Transverse colon (tissue), 4 donors: ENCODE data around the gene TLR6. TPM values are rescaled to one million over a fixed set of nuclear protein-coding genes. Genes with fewer than 3 reads are reported as not detected.

Experiments
- DNase-seq: peaks from one replicate; pipeline ENCODE4 v3.0.0-alpha.2; 2019
- H3K27ac ChIP-seq, 4 donors: fragments of 200-600 bp; sonication (generic); 2 replicates each; pipeline ENCODE4 v1.5.1; 2016 to 2018; ENCODE audit warnings: inconsistent platforms in 4 of 4
- H3K27me3 ChIP-seq: fragments of 200-600 bp; sonication (generic); 2 replicates; pipeline ENCODE4 v1.5.1; 2017; ENCODE audit warnings: inconsistent platforms
- H3K36me3 ChIP-seq, 4 donors: fragments of 200-600 bp; sonication (generic); 2 replicates each; pipeline ENCODE4 v1.5.1; 2017 to 2019; ENCODE audit warnings: inconsistent platforms in 4 of 4
- H3K4me1 ChIP-seq, 4 donors: fragments of 200-600 bp; sonication (generic); 2 replicates each; pipeline ENCODE4 v1.5.1; 2017 to 2020; ENCODE audit warnings: inconsistent platforms in 4 of 4
- H3K4me3 ChIP-seq, 4 donors: fragments of 200-600 bp; sonication (generic); 1 replicate in 1 of 4; 2 replicates in 3 of 4; pipeline versions ENCODE4 v1.5.1 to v1.6.1; 2017 to 2019; ENCODE audit warnings: inconsistent platforms in 4 of 4
- H3K9me3 ChIP-seq, 2 donors: fragments of 200-600 bp; sonication (generic); 2 replicates each; pipeline ENCODE4 v1.5.1; 2017 to 2019; ENCODE audit warnings: inconsistent platforms in 2 of 2
- CTCF ChIP-seq, 5 experiments: fragments of 200-600 bp in 3 of 5; fragments of 450-650 bp in 2 of 5; sonication (generic) in 3 of 5; IDR thresholded peaks; 1 replicate in 2 of 5; 2 replicates in 3 of 5; pipeline ENCODE4 v1.5.1; 2016 to 2017; ENCODE audit warnings: antibody characterized with exemption in 5 of 5, inconsistent platforms in 3 of 5, mild to moderate bottlenecking in 2 of 5, moderate library complexity in 1 of 5
- EP300 ChIP-seq: sonication (generic); formaldehyde crosslinking; IDR thresholded peaks from one replicate; pipeline ENCODE4 v1.6.1; 2017; ENCODE audit warnings: antibody characterized with exemption, low read depth
- POLR2A ChIP-seq: fragments of 450-650 bp; IDR thresholded peaks from one replicate; pipeline ENCODE4 v1.6.1; 2016; ENCODE audit warnings: antibody characterized with exemption, mild to moderate bottlenecking, moderate library complexity
- POLR2AphosphoS5 ChIP-seq, 3 donors: sonication (generic); formaldehyde crosslinking; IDR thresholded peaks; one replicate each; pipeline ENCODE4 v1.6.1; 2016; ENCODE audit warnings: antibody characterized with exemption in 3 of 3
- WGBS, 2 donors: methylation state at CpG; one replicate each; pipeline ENCODE4 v1.1.5; 2018; ENCODE audit warnings: low coverage in 1 of 2; 5-methylcytosine and 5-hydroxymethylcytosine counted together
- in situ Hi-C, 4 donors: fragments of 200-750 bp; cut with MboI; loops; one replicate each; pipeline versions ENCODE4 v1.15.0 to v1.15.1; 2017; ENCODE audit warnings: low sequenced_read_pairs in 3 of 4, low pct_ligation_motif_present in 1 of 4, low pct_unique_long_range_greater_than_20kb in 1 of 4
- intact Hi-C: fragments of 100-400 bp; cut with DNase I; formaldehyde crosslinking; loops from one replicate; pipeline ENCODE4 v1.15.1; 2023; ENCODE audit warnings: low total_unique reads
- total RNA-seq, 4 donors: library from RNA; depleted of rRNA; stranded (reverse); fragments of >200 nt; gene quantifications; one replicate each; pipeline ENCODE4 v1.1.0, GENCODE V29; 2016

The TLR6 gene
- total RNA-seq, 4 donors from 2014 or later = 1.6 to 5.9 (median 3.3) TPM

GRCh38 chr4:38837334-38837733, 19.3 kb downstream of the TLR6 start:
- intact Hi-C loops = no loop called here
- Histone ChIP-seq H3K9me3 (peaks cover 9 to 13% of the 10 kb centered on the region in 2 donors), H3K36me3 (no peaks in the 10 kb centered on the region), H3K4me1 (no peaks in the 10 kb centered on the region), H3K27ac (no peak overlapping the region), H3K4me3 (no peak overlapping the region), H3K27me3 (no peaks in the 10 kb centered on the region)
- TF ChIP-seq CTCF (IDR thresholded peaks at IDR 0.05) (no peak), EP300 (no peak), POLR2AphosphoS5 (IDR thresholded peaks at IDR 0.05) (no peak), POLR2A (no peak)
- no peak for DNase-seq
- in situ Hi-C loops = no loop called here

GRCh38 chr4:38834570-38834969, 22.0 kb downstream of the TLR6 start:
- H3K9me3 ChIP-seq = peaks cover 9 to 13% of the 10 kb centered on the region in 2 donors
- H3K4me3 ChIP-seq = no peak overlapping the region
- no peaks in the 10 kb centered on the region for H3K27me3 ChIP-seq
- intact Hi-C loops = no loop called here
- H3K27ac ChIP-seq = no peak overlapping the region
- 94 to 98% methylated on average over 4 of the region's 4 CpGs for WGBS, 2 donors
- no peak for TF ChIP-seq EP300
- TF ChIP-seq POLR2AphosphoS5 (IDR thresholded peaks at IDR 0.05) = no peak
- TF ChIP-seq CTCF (IDR thresholded peaks at IDR 0.05) = no peak
- no peak for TF ChIP-seq POLR2A
- no peaks in the 10 kb centered on the region for H3K4me1 ChIP-seq
- H3K36me3 ChIP-seq = no peaks in the 10 kb centered on the region
- DNase-seq = no peak
- in situ Hi-C loops = no loop called here

GRCh38 chr4:38832624-38833528, 23.7 kb downstream of the TLR6 start:
- Histone ChIP-seq H3K27ac (no peak overlapping the region), H3K36me3 (no peaks in the 10 kb centered on the region), H3K9me3 (peaks cover 9 to 13% of the 10 kb centered on the region in 2 donors), H3K4me3 (no peak overlapping the region), H3K27me3 (no peaks in the 10 kb centered on the region), H3K4me1 (no peaks in the 10 kb centered on the region)
- no peak for TF ChIP-seq POLR2A
- TF ChIP-seq EP300 = no peak
- TF ChIP-seq POLR2AphosphoS5 (IDR thresholded peaks at IDR 0.05) = no peak
- TF ChIP-seq CTCF (IDR thresholded peaks at IDR 0.05) = no peak
- no peak for DNase-seq
- intact Hi-C loops = no loop called here
- 83% methylated on average over 7 of the region's 7 CpGs; no CpG with 5 or more reads in 1 of the 2 donors for WGBS, 2 donors
- in situ Hi-C loops = no loop called here

- TF ChIP-seq CTCF (IDR thresholded peaks at IDR 0.05) (no peak), POLR2AphosphoS5 (IDR thresholded peaks at IDR 0.05) (no peak)
- intact Hi-C loops = no loop called here
- H3K27ac ChIP-seq = no peak overlapping the region
- 95 to 100% methylated on average over 1 of the region's 1 CpG for whole genome bisulfite sequencing, 2 donors
- peaks cover 9 to 13% of the 10 kb centered on the region in 2 donors for H3K9me3 ChIP-seq
- H3K36me3 ChIP-seq = no peaks in the 10 kb centered on the region
- H3K27me3 ChIP-seq = no peaks in the 10 kb centered on the region
- DNase-seq = no peak
- in situ Hi-C loops = no loop called here
- H3K4me3 ChIP-seq = no peak overlapping the region
- H3K4me1 ChIP-seq = no peaks in the 10 kb centered on the region
These were observed 24.4 kb downstream of the TLR6 start for GRCh38 chr4:38832206-38832605.
